Neutrophil (primary cell): Measurements from ENCODE around the gene PACS2.

ENCODE experiments used
- H3K27ac ChIP-seq: fragments of 200-600 bp; sonication (generic); 2 replicates; pipeline ENCODE4 v1.5.1; 2016; ENCODE audit warnings: mild to moderate bottlenecking, moderate library complexity
- H3K27me3 ChIP-seq: fragments of 200-600 bp; sonication (generic); 2 replicates; pipeline ENCODE4 v1.6.0; 2016; ENCODE audit warnings: mild to moderate bottlenecking
- H3K36me3 ChIP-seq: fragments of 200-600 bp; sonication (generic); 2 replicates; pipeline ENCODE4 v1.5.1; 2017
- H3K4me1 ChIP-seq, 2 experiments: fragments of 200-600 bp in 1 of 2; sonication (generic) in 1 of 2; 1 replicate in 1 of 2; 2 replicates in 1 of 2; pipeline versions ENCODE4 v1.5.1 to v1.6.1; 2013 to 2016; ENCODE audit warnings: low read depth in 1 of 2, low read length in 1 of 2, mild to moderate bottlenecking in 1 of 2, moderate library complexity in 1 of 2; ENCODE audit not compliant: control insufficient read depth in 1 of 2, insufficient read depth in 1 of 2
- H3K4me3 ChIP-seq, 2 experiments: fragments of 200-600 bp in 1 of 2; sonication (generic) in 1 of 2; 1 replicate in 1 of 2; 2 replicates in 1 of 2; pipeline ENCODE4 v1.5.1; 2013 to 2016; ENCODE audit warnings: low read depth in 1 of 2, low read length in 1 of 2, mild to moderate bottlenecking in 1 of 2, moderate library complexity in 1 of 2
- H3K9me3 ChIP-seq: fragments of 200-600 bp; sonication (generic); 2 replicates; pipeline ENCODE4 v1.5.1; 2016
- TF ChIP-seq, protein P1 (sequence below): fragments of 200-600 bp; sonication (generic); IDR thresholded peaks from 2 replicates; pipeline ENCODE4 v1.5.1; 2016; ENCODE audit warnings: antibody characterized with exemption

PACS2 gene

DNA sequence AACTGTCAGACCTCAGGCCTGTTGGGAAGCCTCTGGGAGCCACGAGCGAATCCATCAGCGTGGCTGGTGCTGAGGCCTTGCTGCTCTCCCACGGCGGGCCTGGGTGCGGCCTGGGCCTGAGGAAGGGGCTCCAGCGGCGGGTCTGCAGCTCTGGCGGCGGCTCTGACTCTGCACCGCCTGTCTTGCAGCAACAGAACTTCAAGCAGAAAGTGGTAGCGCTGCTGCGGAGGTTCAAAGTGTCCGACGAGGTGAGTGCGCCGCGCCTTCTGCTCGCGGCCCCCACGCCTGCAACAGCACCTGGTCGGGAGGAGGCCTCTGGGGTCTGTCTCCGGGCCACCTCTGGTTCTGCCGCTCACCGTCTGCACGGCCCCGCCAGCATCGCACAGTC is 55.1 kb downstream of the PACS2 start:
- TF ChIP-seq, protein P1, sequence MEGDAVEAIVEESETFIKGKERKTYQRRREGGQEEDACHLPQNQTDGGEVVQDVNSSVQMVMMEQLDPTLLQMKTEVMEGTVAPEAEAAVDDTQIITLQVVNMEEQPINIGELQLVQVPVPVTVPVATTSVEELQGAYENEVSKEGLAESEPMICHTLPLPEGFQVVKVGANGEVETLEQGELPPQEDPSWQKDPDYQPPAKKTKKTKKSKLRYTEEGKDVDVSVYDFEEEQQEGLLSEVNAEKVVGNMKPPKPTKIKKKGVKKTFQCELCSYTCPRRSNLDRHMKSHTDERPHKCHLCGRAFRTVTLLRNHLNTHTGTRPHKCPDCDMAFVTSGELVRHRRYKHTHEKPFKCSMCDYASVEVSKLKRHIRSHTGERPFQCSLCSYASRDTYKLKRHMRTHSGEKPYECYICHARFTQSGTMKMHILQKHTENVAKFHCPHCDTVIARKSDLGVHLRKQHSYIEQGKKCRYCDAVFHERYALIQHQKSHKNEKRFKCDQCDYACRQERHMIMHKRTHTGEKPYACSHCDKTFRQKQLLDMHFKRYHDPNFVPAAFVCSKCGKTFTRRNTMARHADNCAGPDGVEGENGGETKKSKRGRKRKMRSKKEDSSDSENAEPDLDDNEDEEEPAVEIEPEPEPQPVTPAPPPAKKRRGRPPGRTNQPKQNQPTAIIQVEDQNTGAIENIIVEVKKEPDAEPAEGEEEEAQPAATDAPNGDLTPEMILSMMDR: no peak
- Histone ChIP-seq H3K4me3 (no peak overlapping the region), H3K4me1 (no peaks in the 10 kb centered on the region), H3K9me3 (no peaks in the 10 kb centered on the region), H3K36me3 (peaks cover 4% of the 10 kb centered on the region), H3K27me3 (peaks cover 7% of the 10 kb centered on the region), H3K27ac (no peak overlapping the region)

DNA sequence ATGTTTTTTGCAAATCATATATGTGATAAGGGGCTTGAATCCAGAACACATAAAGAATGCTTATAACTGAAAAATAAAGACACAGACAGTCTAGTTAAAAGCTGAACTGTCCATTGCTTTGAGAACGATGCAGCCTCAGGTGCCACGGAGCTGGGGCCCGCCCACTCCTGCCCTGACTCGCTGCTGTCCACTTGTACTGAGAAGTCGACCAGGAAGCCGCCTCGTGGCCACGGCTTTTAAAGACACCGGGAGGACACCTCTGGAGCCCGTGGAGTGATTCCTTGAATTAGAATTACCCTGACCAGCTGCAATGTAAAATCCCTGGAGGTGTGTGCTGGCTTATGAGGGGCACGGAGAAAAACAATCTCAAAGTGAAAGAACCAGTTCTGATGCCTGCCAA is 59.8 kb downstream of the PACS2 start:
- Histone ChIP-seq H3K27me3 (no peaks in the 10 kb centered on the region), H3K36me3 (peaks cover 4% of the 10 kb centered on the region), H3K9me3 (no peaks in the 10 kb centered on the region), H3K27ac (no peak overlapping the region), H3K4me3 (no peak overlapping the region), H3K4me1 (peaks cover 5 to 7% of the 10 kb centered on the region in 2 experiments)
- TF ChIP-seq, protein P1: no peak

DNA sequence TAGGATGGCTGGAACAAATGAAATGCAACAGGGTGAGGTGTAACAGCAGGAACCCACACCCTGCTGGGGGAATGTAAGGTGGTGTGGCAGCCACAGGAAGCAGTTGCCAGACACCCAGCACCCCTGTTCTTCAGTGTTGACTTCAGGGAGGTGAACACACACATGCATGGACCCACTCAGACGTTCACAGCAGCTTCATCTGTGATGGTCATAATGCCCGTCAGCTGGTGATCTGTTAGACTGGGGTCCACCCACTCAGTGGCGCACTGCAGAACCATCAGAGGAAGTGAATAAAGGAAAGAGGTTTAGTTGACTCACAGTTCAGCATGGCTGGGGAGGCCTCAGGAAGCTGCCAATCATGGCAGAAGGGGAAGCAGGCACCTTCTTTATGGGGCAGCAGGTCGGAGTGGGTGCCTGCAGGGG is 61.1 kb downstream of the PACS2 start:
- no peaks in the 10 kb centered on the region for H3K9me3 ChIP-seq
- TF ChIP-seq, protein P1: no peak

DNA sequence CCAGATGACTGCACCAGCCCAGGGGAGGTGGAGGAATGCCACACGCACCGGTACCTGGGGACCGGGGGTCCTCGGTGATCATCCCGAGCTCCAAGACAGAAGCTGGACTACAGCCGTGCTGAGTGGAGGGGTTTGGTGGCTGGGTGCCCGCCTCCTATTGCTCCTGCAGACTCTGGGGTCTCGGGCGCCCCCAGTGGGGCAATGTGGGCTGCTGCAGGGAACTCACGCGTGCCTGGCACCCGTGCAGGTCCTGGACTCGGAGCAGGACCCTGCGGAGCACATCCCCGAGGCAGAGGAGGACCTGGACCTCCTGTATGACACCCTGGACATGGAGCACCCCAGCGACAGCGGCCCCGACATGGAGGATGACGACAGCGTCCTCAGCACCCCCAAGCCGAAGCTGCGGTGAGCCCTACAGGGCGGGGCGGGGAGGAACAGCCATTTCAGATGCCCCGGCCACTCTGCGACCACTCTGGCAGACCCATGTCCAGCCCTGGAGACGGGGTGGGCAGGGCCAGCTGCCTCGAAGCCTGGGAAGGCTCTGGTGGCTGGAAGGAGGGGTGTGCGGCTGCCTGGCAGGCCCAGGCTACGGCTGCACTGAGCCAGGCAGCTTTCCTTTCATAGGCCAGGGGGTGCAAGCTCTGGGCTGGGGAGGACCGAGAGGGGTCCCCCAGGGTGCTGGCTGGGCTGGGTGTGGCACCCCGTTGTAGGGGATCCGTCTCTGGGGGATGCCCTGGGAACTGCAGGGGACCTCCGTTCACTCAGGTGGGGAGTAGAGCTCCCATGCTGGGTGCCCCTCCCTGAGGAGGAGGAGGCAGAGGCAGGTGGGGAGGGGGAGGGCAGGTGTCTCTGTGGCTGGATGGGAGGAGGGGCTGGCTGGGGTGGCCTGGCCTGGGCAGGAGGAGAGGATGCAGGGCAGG is 62.2 kb downstream of the PACS2 start:
- peaks cover 5 to 7% of the 10 kb centered on the region in 2 experiments for H3K4me1 ChIP-seq
- TF ChIP-seq, protein P1: no peak

More for the DNA sequence above, 61.1 kb downstream of the PACS2 start:
- Histone ChIP-seq H3K36me3 (no peaks in the 10 kb centered on the region), H3K4me3 (no peak overlapping the region), H3K27me3 (no peaks in the 10 kb centered on the region), H3K27ac (no peak overlapping the region), H3K4me1 (peaks cover 5 to 7% of the 10 kb centered on the region in 2 experiments)

DNA sequence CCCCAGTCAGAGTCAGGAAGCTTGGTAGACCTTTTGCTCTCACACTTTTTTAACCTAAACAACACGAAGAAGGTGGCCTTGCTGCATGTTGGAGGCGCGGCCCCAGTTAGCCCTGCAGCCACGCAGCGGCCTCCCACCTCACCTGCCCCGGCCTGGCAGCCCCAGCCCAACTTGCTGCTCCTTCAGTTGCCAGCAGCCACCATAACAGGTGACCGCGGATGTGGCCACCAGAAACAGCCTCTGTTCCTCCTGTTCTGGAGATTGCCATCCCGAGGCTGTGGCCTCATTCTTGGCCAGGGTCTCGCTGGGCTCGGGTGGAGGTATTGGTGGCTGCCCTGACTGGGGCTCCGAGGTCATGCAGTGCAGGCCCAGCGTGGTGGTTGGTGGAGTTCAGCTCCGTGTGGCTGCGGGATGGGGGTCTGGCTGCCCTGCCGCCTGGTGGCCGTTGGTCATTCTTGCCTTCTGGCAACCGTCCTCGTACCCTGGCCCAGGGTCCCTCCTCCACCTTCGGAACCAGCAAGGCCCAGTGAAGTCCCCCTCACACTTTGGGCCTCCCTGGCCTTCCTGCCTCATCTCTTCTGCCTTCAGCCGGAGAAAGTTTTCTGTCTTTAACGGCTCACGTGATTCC is 63.1 kb downstream of the PACS2 start:
- Histone ChIP-seq H3K9me3 (no peaks in the 10 kb centered on the region), H3K27ac (no peak overlapping the region), H3K36me3 (peaks cover 1% of the 10 kb centered on the region), H3K27me3 (no peaks in the 10 kb centered on the region), H3K4me3 (no peak overlapping the region), H3K4me1 (peaks cover 5 to 7% of the 10 kb centered on the region in 2 experiments)
- TF ChIP-seq, protein P1: no peak

More for the DNA sequence above, 62.2 kb downstream of the PACS2 start:
- Histone ChIP-seq H3K27ac (no peak overlapping the region), H3K27me3 (no peaks in the 10 kb centered on the region), H3K4me3 (no peak overlapping the region), H3K9me3 (no peaks in the 10 kb centered on the region), H3K36me3 (no peaks in the 10 kb centered on the region)
